ENCODE results near the gene TMEM176A. TPM values are rescaled to one million over a fixed set of nuclear protein-coding genes. Genes with fewer than 3 reads are reported as not detected.

The TMEM176A gene
- polyA plus RNA-seq, 1 donor (not counting 4 experiments of a cell fraction or from before 2014, with no cell fraction given) = not detected

GRCh38 chr7:150801242-150801945, 825 bp downstream of the TMEM176A start:
- no peaks in the 10 kb centered on the region for H3K9me1 ChIP-seq (ENCODE audit: control insufficient read depth, extremely low read depth, insufficient read depth, low read length)
- peak; percentile 48 for TF ChIP-seq EZH2 (IDR thresholded peaks at IDR 0.05; ENCODE audit: low read length)
- no peak for TF ChIP-seq CTCF (optimal IDR thresholded peaks at IDR 0.05 in 1 of 3, IDR thresholded peaks at IDR 0.05 in 1 of 3, conservative IDR thresholded peaks at IDR 0.05 in 1 of 3; ENCODE audit: extremely low read depth in 1 of 3, insufficient read depth in 2 of 3, low read length in 3 of 3)
- no peaks in the 10 kb centered on the region for H4K20me1 ChIP-seq (ENCODE audit: control insufficient read depth, extremely low read depth, insufficient read depth, low read length)
- no peak for FAIRE-seq
- no peaks in the 10 kb centered on the region for H3K9me3 ChIP-seq (ENCODE audit: control insufficient read depth, low read depth, low read length)
- no peaks in the 10 kb centered on the region for H3K4me1 ChIP-seq (ENCODE audit: control insufficient read depth, extremely low read depth, insufficient read depth, low read length)
- no peak overlapping the region for H2AFZ ChIP-seq (ENCODE audit: control insufficient read depth, low read length)
- H3K4me3 ChIP-seq (ENCODE audit: control insufficient read depth in 2 of 3, extremely low read depth in 1 of 3, insufficient read depth in 2 of 3, low read depth in 1 of 3, low read length in 3 of 3) = no peak overlapping the region
- dilution Hi-C loops (cut with MboI; ENCODE audit: extremely low pct_ligation_motif_present, low sequenced_read_pairs) = no loop called here
- no peak overlapping the region for H3K4me2 ChIP-seq (ENCODE audit: control insufficient read depth, extremely low read depth, insufficient read depth, low read depth, low read length)
- H3K27me3 ChIP-seq (ENCODE audit: control insufficient read depth, extremely low read depth, insufficient read depth, low read length) = peaks cover 45% of the 10 kb centered on the region
- no peaks in the 10 kb centered on the region for H3K79me2 ChIP-seq (ENCODE audit: control insufficient read depth, insufficient read depth, low read length)
- H3K9ac ChIP-seq (ENCODE audit: control insufficient read depth, extremely low read depth, insufficient read depth, low read length) = no peak overlapping the region
- no peak for DNase-seq (ENCODE audit: low read depth, low spot score)
- no peaks in the 10 kb centered on the region for H3K36me3 ChIP-seq (ENCODE audit: control insufficient read depth in 2 of 2, extremely low read depth in 1 of 2, insufficient read depth in 2 of 2, low read length in 2 of 2)
- no peak overlapping the region for H3K27ac ChIP-seq (ENCODE audit: control insufficient read depth, insufficient read depth, low read length)

- no peak overlapping the region for H3K4me3 ChIP-seq (ENCODE audit: control insufficient read depth in 2 of 3, extremely low read depth in 1 of 3, insufficient read depth in 2 of 3, low read depth in 1 of 3, low read length in 3 of 3)
- no peak for DNase-seq (ENCODE audit: low read depth, low spot score)
- no peaks in the 10 kb centered on the region for H3K36me3 ChIP-seq (ENCODE audit: control insufficient read depth in 2 of 2, extremely low read depth in 1 of 2, insufficient read depth in 2 of 2, low read length in 2 of 2)
- dilution Hi-C loops (cut with MboI; ENCODE audit: extremely low pct_ligation_motif_present, low sequenced_read_pairs) = no loop called here
- H3K4me2 ChIP-seq (ENCODE audit: control insufficient read depth, extremely low read depth, insufficient read depth, low read depth, low read length) = no peak overlapping the region
- H3K79me2 ChIP-seq (ENCODE audit: control insufficient read depth, insufficient read depth, low read length) = no peaks in the 10 kb centered on the region
- H3K4me1 ChIP-seq (ENCODE audit: control insufficient read depth, extremely low read depth, insufficient read depth, low read length) = no peaks in the 10 kb centered on the region
- no peak for TF ChIP-seq CTCF (optimal IDR thresholded peaks at IDR 0.05 in 1 of 3, IDR thresholded peaks at IDR 0.05 in 1 of 3, conservative IDR thresholded peaks at IDR 0.05 in 1 of 3; ENCODE audit: extremely low read depth in 1 of 3, insufficient read depth in 2 of 3, low read length in 3 of 3)
- TF ChIP-seq EZH2 (IDR thresholded peaks at IDR 0.05; ENCODE audit: low read length) = no peak
- no peaks in the 10 kb centered on the region for H3K9me3 ChIP-seq (ENCODE audit: control insufficient read depth, low read depth, low read length)
- H3K27me3 ChIP-seq (ENCODE audit: control insufficient read depth, extremely low read depth, insufficient read depth, low read length) = peaks cover 45% of the 10 kb centered on the region
- FAIRE-seq = no peak
- no peak overlapping the region for H3K27ac ChIP-seq (ENCODE audit: control insufficient read depth, insufficient read depth, low read length)
- no peaks in the 10 kb centered on the region for H4K20me1 ChIP-seq (ENCODE audit: control insufficient read depth, extremely low read depth, insufficient read depth, low read length)
- H2AFZ ChIP-seq (ENCODE audit: control insufficient read depth, low read length) = no peak overlapping the region
- no peak overlapping the region for H3K9ac ChIP-seq (ENCODE audit: control insufficient read depth, extremely low read depth, insufficient read depth, low read length)
- H3K9me1 ChIP-seq (ENCODE audit: control insufficient read depth, extremely low read depth, insufficient read depth, low read length) = no peaks in the 10 kb centered on the region
Measured at GRCh38 chr7:150801946-150802771, 1.6 kb downstream of the TMEM176A start.

All from keratinocyte (primary cell).